K562 (cell line): ENCODE results near the gene RAD54L. TPM values are rescaled to one million over a fixed set of nuclear protein-coding genes. Genes with fewer than 3 reads are reported as not detected.

Experiments
- ATAC-seq: fragments of 200-7000 bp; cut with Tn5 transposase; 3 replicates; pipeline ENCODE4 v1.9.1; 2020; ENCODE audit warnings: moderate library complexity
- BruUV-seq: library from RNA; stranded (reverse); fragments of 400-500 nt; replicated peaks from 2 replicates; lab custom pipeline; 2021; lab: Mats Ljungman, UMichigan
- CTCF ChIA-PET: fragments of 300-600 bp; formaldehyde crosslinking; extraction: SDS; loops from one replicate; lab custom pipeline; 2021; ENCODE audit warnings: low intra/inter-chr PET ratio; lab: Yijun Ruan, JAX
- POLR2A ChIA-PET: fragments of 300-600, 350-650 bp; sonication (Branson Sonifier 250); formaldehyde crosslinking; extraction: SDS; loops from one replicate; lab custom pipeline; 2021; ENCODE audit warnings: antibody characterized with exemption, inconsistent platforms; lab: Yijun Ruan, JAX
- DNase-seq, 4 experiments: peaks; one replicate each; pipeline versions ENCODE4 v3.0.0 to v3.0.0-alpha.2; 2011 to 2018; ENCODE audit warnings: low spot score in 3 of 4, mixed read lengths in 3 of 4; ENCODE audit errors: extremely low read depth in 1 of 4
- FAIRE-seq: peaks from 2 replicates; lab custom pipeline; 2011; peaks lifted over from hg19 to GRCh38; lab: Jason Lieb, UNC
- H2AFZ ChIP-seq: 2 replicates; pipeline ENCODE4 v1.6.0; 2011; ENCODE audit warnings: low read depth, low read length, control low read depth, inconsistent platforms
- H3K27ac ChIP-seq: fragments of 200-600 bp; 3 replicates; pipeline ENCODE4 v1.8.0; 2011; ENCODE audit warnings: low read depth, mild to moderate bottlenecking, control low read depth, inconsistent platforms, low read length, moderate library complexity, mixed read lengths; ENCODE audit errors: extremely low read depth
- H3K27me3 ChIP-seq, 2 experiments: fragments of 300-600 bp in 1 of 2; 2 replicates in 1 of 2; 3 replicates in 1 of 2; pipeline versions ENCODE4 v1.6.0 to v1.8.0; 2011; ENCODE audit warnings: inconsistent platforms in 2 of 2, low read length in 2 of 2, mild to moderate bottlenecking in 1 of 2, mixed read lengths in 1 of 2, moderate library complexity in 1 of 2; ENCODE audit not compliant: control insufficient read depth in 2 of 2, insufficient read depth in 2 of 2
- H3K36me3 ChIP-seq: fragments of 300-600 bp; 3 replicates; pipeline ENCODE4 v1.8.0; 2011; ENCODE audit warnings: mild to moderate bottlenecking, low read length, inconsistent platforms; ENCODE audit not compliant: control insufficient read depth, insufficient read depth
- H3K4me1 ChIP-seq, 2 experiments: fragments of 200-600 bp in 1 of 2; replicated peaks in 1 of 2; 2 replicates in 1 of 2; 3 replicates in 1 of 2; pipeline versions ENCODE4 v1.5.1 to v1.8.0; 2011; ENCODE audit warnings: inconsistent platforms in 2 of 2, low read length in 2 of 2, mild to moderate bottlenecking in 1 of 2, mixed read lengths in 1 of 2, moderate library complexity in 1 of 2; ENCODE audit not compliant: control insufficient read depth in 2 of 2, insufficient read depth in 2 of 2
- H3K4me2 ChIP-seq: 2 replicates; pipeline ENCODE4 v1.6.1; 2011; ENCODE audit warnings: low read length, control low read depth, inconsistent platforms, mixed read lengths; ENCODE audit not compliant: insufficient read depth
- H3K4me3 ChIP-seq: fragments of 200-600 bp; sonication (generic), shearing (Covaris generic); 2 replicates; pipeline ENCODE4 v1.5.1; 2016; ENCODE audit warnings: control low read depth, inconsistent platforms
- H3K79me2 ChIP-seq: fragments of 200-600 bp; 3 replicates; pipeline ENCODE4 v1.8.0; 2011; ENCODE audit warnings: low read length, inconsistent platforms; ENCODE audit not compliant: control insufficient read depth, insufficient read depth
- H3K9ac ChIP-seq, 2 experiments: 2 replicates each; pipeline versions ENCODE4 v1.6.0 to v1.6.1; 2011; ENCODE audit warnings: low read depth in 2 of 2, low read length in 2 of 2, control low read depth in 1 of 2, inconsistent platforms in 1 of 2, mild to moderate bottlenecking in 1 of 2, mixed read lengths in 1 of 2; ENCODE audit not compliant: insufficient read depth in 1 of 2
- H3K9me1 ChIP-seq: one replicate; pipeline ENCODE4 v1.6.0; 2011; ENCODE audit warnings: inconsistent platforms, mild to moderate bottlenecking, low read length, moderate library complexity; ENCODE audit not compliant: control insufficient read depth, insufficient read depth
- H3K9me3 ChIP-seq: replicated peaks from 2 replicates; pipeline ENCODE4 v1.5.1; 2011; ENCODE audit warnings: low read depth, low read length, inconsistent platforms; ENCODE audit not compliant: control insufficient read depth, insufficient read depth
- H4K20me1 ChIP-seq: replicated peaks from 2 replicates; pipeline ENCODE4 v1.6.1; 2011; ENCODE audit warnings: low read length, inconsistent platforms, mixed read lengths; ENCODE audit not compliant: control insufficient read depth, insufficient read depth
- CEBPG ChIP-seq, 3 experiments: fragments of 200-800 bp in 1 of 3; sonication (Bioruptor generic) in 1 of 3; sonication (generic) in 1 of 3; formaldehyde crosslinking in 1 of 3; IDR thresholded peaks in 2 of 3; conservative IDR thresholded peaks in 1 of 3; 2 replicates each; pipeline versions ENCODE4 v1.6.1 to v1.8.0; 2016 to 2022; ENCODE audit warnings: missing compliant biosample characterization in 2 of 3, missing genetic modification characterization in 2 of 3, mild to moderate bottlenecking in 1 of 3, missing genetic modification reagents in 1 of 3
- FOXA3 ChIP-seq, 2 experiments: fragments of 450-650 bp in 1 of 2; sonication (generic) in 1 of 2; formaldehyde crosslinking; IDR thresholded peaks in 1 of 2; conservative IDR thresholded peaks in 1 of 2; 2 replicates each; pipeline versions ENCODE4 v1.4.0 to v1.8.0; 2020 to 2022; ENCODE audit warnings: mild to moderate bottlenecking in 2 of 2, missing genetic modification reagents in 1 of 2
- FOXO4 ChIP-seq: fragments of 450-650 bp; formaldehyde crosslinking; IDR thresholded peaks from 2 replicates; pipeline ENCODE4 v1.4.0; 2020; ENCODE audit warnings: mild to moderate bottlenecking, moderate library complexity
- KHSRP ChIP-seq: fragments of 450-650 bp; IDR thresholded peaks from 2 replicates; pipeline ENCODE4 v1.6.1; 2017
- NCOR1 ChIP-seq: fragments of 450-650 bp; IDR thresholded peaks from 2 replicates; pipeline ENCODE4 v1.6.1; 2016; ENCODE audit warnings: mild to moderate bottlenecking, moderate library complexity
- POLR2A ChIP-seq: fragments of 450-650 bp; conservative IDR thresholded peaks from 2 replicates; pipeline ENCODE4 v1.6.1; 2016
- RBM22 ChIP-seq: fragments of 200-400 bp; formaldehyde crosslinking; IDR thresholded peaks from 2 replicates; pipeline ENCODE4 v1.6.1; 2018; ENCODE audit warnings: low read length, low read depth; ENCODE audit not compliant: poor library complexity, severe bottlenecking
- TFAP4 ChIP-seq: sonication (generic); formaldehyde crosslinking; IDR thresholded peaks from 2 replicates; pipeline ENCODE4 v1.8.0; 2022; ENCODE audit warnings: missing genetic modification reagents, mild to moderate bottlenecking, moderate library complexity, borderline replicate concordance
- ZNF165 ChIP-seq: fragments of 250-450 bp; sonication (Bioruptor Pico); IDR thresholded peaks from 2 replicates; pipeline ENCODE4 v1.4.0; 2020; ENCODE audit warnings: borderline replicate concordance
- ZNF3 ChIP-seq: fragments of 250-450 bp; sonication (Bioruptor Pico); IDR thresholded peaks from 2 replicates; pipeline ENCODE4 v1.5.0; 2021; ENCODE audit warnings: mild to moderate bottlenecking, moderate library complexity
- WGBS: fragments of 100-300 bp; shearing (Covaris generic); methylation state at CpG from one replicate; pipeline ENCODE4 v1.1.6; 2016; ENCODE audit warnings: low coverage, mixed read lengths; ENCODE audit not compliant: insufficient coverage; ENCODE audit errors: missing lambda C conversion rate; 5-methylcytosine and 5-hydroxymethylcytosine counted together
- in situ Hi-C: fragments of 300-500 bp; cut with MboI; formaldehyde crosslinking; loops from 4 replicates; pipeline ENCODE4 v1.15.0; 2018; ENCODE audit warnings: inconsistent platforms, mixed read lengths
- intact Hi-C: fragments of 100-400 bp; cut with micrococcal nuclease; formaldehyde crosslinking; loops from 2 replicates; pipeline ENCODE4 v1.14.2; 2022
- polyA plus RNA-seq, 8 experiments: library from polyadenylated mRNA; depleted of rRNA in 4 of 8; stranded (reverse) in 5 of 8; unstranded in 3 of 8; fragments of >200 nt; fragmentation: Nextera tagmentation in 2 of 8; fragmentation: Illumina TruSeq in 1 of 8; extraction: Ambion mirVana in 2 of 8; extraction: Trizol in 1 of 8; gene quantifications; 2 replicates each; pipeline versions ENCODE4 v1.2.1 to v1.2.3, GENCODE V29; 2011 to 2014; ENCODE audit warnings: inconsistent platforms in 1 of 8, missing spikeins in 1 of 8
- total RNA-seq, 7 experiments: library from RNA; depleted of rRNA in 6 of 7; stranded (reverse); fragments of >200 nt in 6 of 7; fragmentation: Illumina TruSeq in 2 of 7; extraction: Trizol in 2 of 7; gene quantifications; 2 replicates each; pipeline versions ENCODE4 v1.2.1 to v1.2.3, GENCODE V29; 2011 to 2021; ENCODE audit warnings: low replicate concordance in 1 of 7
- TF ChIP-seq, protein P1 (sequence below): fragments of 250-450 bp; sonication (Bioruptor Pico); IDR thresholded peaks from 2 replicates; pipeline ENCODE4 v1.8.0; 2022; ENCODE audit warnings: moderate library complexity, mild to moderate bottlenecking, inconsistent platforms

Gene RAD54L
- total and polyA plus RNA-seq, 9 of the 15 experiments (the other 6 are each of a cell fraction or from before 2014, with no cell fraction given): 17.9 to 92.3 (median 37.5) TPM

GRCh38 chr1:46275030-46275337 lies 27.4 kb downstream of the RAD54L start (continued):
- TF ChIP-seq, protein P1, sequence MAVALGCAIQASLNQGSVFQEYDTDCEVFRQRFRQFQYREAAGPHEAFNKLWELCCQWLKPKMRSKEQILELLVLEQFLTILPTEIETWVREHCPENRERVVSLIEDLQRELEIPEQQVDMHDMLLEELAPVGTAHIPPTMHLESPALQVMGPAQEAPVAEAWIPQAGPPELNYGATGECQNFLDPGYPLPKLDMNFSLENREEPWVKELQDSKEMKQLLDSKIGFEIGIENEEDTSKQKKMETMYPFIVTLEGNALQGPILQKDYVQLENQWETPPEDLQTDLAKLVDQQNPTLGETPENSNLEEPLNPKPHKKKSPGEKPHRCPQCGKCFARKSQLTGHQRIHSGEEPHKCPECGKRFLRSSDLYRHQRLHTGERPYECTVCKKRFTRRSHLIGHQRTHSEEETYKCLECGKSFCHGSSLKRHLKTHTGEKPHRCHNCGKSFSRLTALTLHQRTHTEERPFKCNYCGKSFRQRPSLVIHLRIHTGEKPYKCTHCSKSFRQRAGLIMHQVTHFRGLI: no peak
- TF ChIP-seq NCOR1 (no peak), FOXO4 (CRISPR knock-in tag) (no peak), ZNF165 (CRISPR knock-in tag) (no peak)

- H3K36me3 ChIP-seq: peaks cover 97% of the 10 kb centered on the region
- H3K79me2 ChIP-seq: no peaks in the 10 kb centered on the region
- in situ Hi-C loops (no loop called here), intact Hi-C loops (no loop called here)
- ChIA-PET CTCF (no interaction called here), POLR2A (interaction anchor here (0.8 to 22.6 kb wide), 11 partner anchors 8 to 326 kb away, joined by 3 to 410 read pairs (median 4); partner anchors contain the start of gene MKNK1)
- H3K4me1 ChIP-seq: peaks cover 8 to 13% of the 10 kb centered on the region in 2 experiments; a peak in 4 of 5 replicates
- H3K4me3 ChIP-seq: no peak overlapping the region
- H3K9me3 ChIP-seq: no peaks in the 10 kb centered on the region
- H4K20me1 ChIP-seq: no peaks in the 10 kb centered on the region
- peaks cover 16% of the 10 kb centered on the region for H3K9me1 ChIP-seq
- DNase-seq (peak in 2 of 4 experiments; percentile 39 to 40), ATAC-seq (peak; percentile 10), FAIRE-seq (no peak)
- H3K27ac ChIP-seq: no peak overlapping the region
- H3K9ac ChIP-seq: peak overlapping the region in 1 of 2 experiments; percentile 53; a peak in 2 of 4 replicates
- H3K27me3 ChIP-seq: no peaks in the 10 kb centered on the region
- BruUV-seq: TSS peak; percentile 15
- no peak overlapping the region; the same call in 1 of the 2 replicates for H3K4me2 ChIP-seq
- no peak overlapping the region for H2AFZ ChIP-seq
- WGBS: 62% methylated on average over 14 of the region's 14 CpGs
- TF ChIP-seq POLR2A (peak; percentile 61), ZNF3 (no peak), TFAP4 (CRISPR knock-in tag) (peak; percentile 75; the same call in 1 of the 2 replicates), FOXA3 (CRISPR knock-in tag; conservative IDR thresholded peaks at IDR 0.05 in 1 of 2, IDR thresholded peaks at IDR 0.05 in 1 of 2) (0 out of 4 replicates have a peak, but pooled peaks have one; percentile 36 to 43), CEBPG (CRISPR knock-in tag; IDR thresholded peaks at IDR 0.05) (no peak), CEBPG (tag; conservative IDR thresholded peaks at IDR 0.05 in 1 of 2, IDR thresholded peaks at IDR 0.05 in 1 of 2) (no peak), RBM22 (peak; percentile 53), KHSRP (no peak)
Measured at GRCh38 chr1:46277658-46278373, 30.3 kb downstream of the RAD54L start.
